ENCODE data around the gene CDCA5. TPM values are rescaled to one million over a fixed set of nuclear protein-coding genes. Genes with fewer than 3 reads are reported as not detected.

The CDCA5 gene
- total RNA-seq, 4 donors from 2014 or later: 0.66 to 1.9 TPM; not detected in 2

- no peak for TF ChIP-seq CTCF (IDR thresholded peaks at IDR 0.05; ENCODE audit: low read depth)
These were observed 51.6 kb downstream of the CDCA5 start for GRCh38 chr11:65032216-65032615.

Small RNAs within 50 kb of the gene (small RNA-seq; reads per million reads assigned to genes)
- gene SNX15: not detected

Other genes with a start within 250 kb of the CDCA5 start
- gene CDC42BPG, start 239.4 kb downstream of the CDCA5 start, total RNA-seq: under 1 TPM in 3 of 4 donors, not detected in 1; 0.17 to 0.38 (median 0.22) TPM
- gene EHD1, start 205.4 kb downstream of the CDCA5 start, total RNA-seq: 100 to 1,000 TPM in 1 of 4 donors, 10 to 100 TPM in 3; 37.2 to 108 (median 46.4) TPM
- 10 to 100 TPM; 12.4 to 47.7 (median 22.2) TPM for gene ATG2A, start 166.8 kb downstream of the CDCA5 start, total RNA-seq
- gene PPP2R5B, start 159.4 kb downstream of the CDCA5 start, total RNA-seq: 10 to 100 TPM in 2 of 4 donors, 1 to 10 TPM in 2; 8.8 to 19.8 (median 14.3) TPM
- not detected for gene GPHA2, start 148.1 kb downstream of the CDCA5 start, total RNA-seq
- not detected for gene MAJIN, start 111.9 kb downstream of the CDCA5 start, total RNA-seq
- 1 to 10 TPM in 2 of 4 donors, under 1 TPM in 1, not detected in 1; 0.68 to 1.9 (median 1.3) TPM for gene BATF2, start 87.1 kb downstream of the CDCA5 start, total RNA-seq
- gene ARL2, start 69.9 kb downstream of the CDCA5 start, total RNA-seq: 100 to 1,000 TPM in 2 of 4 donors, 10 to 100 TPM in 2; 90.8 to 165 (median 131) TPM
- 10 to 100 TPM; 16.0 to 39.2 (median 20.5) TPM for gene SNX15, start 56.6 kb downstream of the CDCA5 start, total RNA-seq
- 10 to 100 TPM in 1 of 4 donors, 1 to 10 TPM in 3; 4.0 to 22.0 (median 7.0) TPM for gene SAC3D1, start 42.8 kb downstream of the CDCA5 start, total RNA-seq
- 10 to 100 TPM in 3 of 4 donors, 1 to 10 TPM in 1; 2.9 to 26.3 (median 16.4) TPM for gene NAALADL1, start 25.5 kb downstream of the CDCA5 start, total RNA-seq
- 10 to 100 TPM; 24.8 to 47.8 (median 36.6) TPM for gene ZFPL1, start 182 bp upstream of the CDCA5 start, total RNA-seq
- 100 to 1,000 TPM in 3 of 4 donors, 10 to 100 TPM in 1; 84.8 to 300 (median 174) TPM for gene VPS51, start 12.2 kb upstream of the CDCA5 start, total RNA-seq
- 100 to 1,000 TPM in 3 of 4 donors, 10 to 100 TPM in 1; 95.1 to 339 (median 209) TPM for gene TM7SF2, start 27.8 kb upstream of the CDCA5 start, total RNA-seq
- gene ZNHIT2, start 33.7 kb upstream of the CDCA5 start, total RNA-seq: 10 to 100 TPM in 1 of 4 donors, 1 to 10 TPM in 3; 4.4 to 12.6 (median 8.2) TPM
- 1,000 to 10,000 TPM in 1 of 4 donors, 100 to 1,000 TPM in 3; 793 to 1,064 (median 875) TPM for gene FAU, start 38.1 kb upstream of the CDCA5 start, total RNA-seq
- 10 to 100 TPM; 34.1 to 60.8 (median 48.7) TPM for gene MRPL49, start 38.3 kb upstream of the CDCA5 start, total RNA-seq
- 10 to 100 TPM; 29.3 to 61.0 (median 46.0) TPM for gene SYVN1, start 50.5 kb upstream of the CDCA5 start, total RNA-seq
- gene SPDYC, start 86.2 kb upstream of the CDCA5 start, total RNA-seq: not detected
- 100 to 1,000 TPM in 2 of 4 donors, 10 to 100 TPM in 2; 86.4 to 112 (median 95.7) TPM for gene CAPN1, start 97.9 kb upstream of the CDCA5 start, total RNA-seq
- 1 to 10 TPM; 2.6 to 6.2 (median 4.9) TPM for gene POLA2, start 177.9 kb upstream of the CDCA5 start, total RNA-seq
- 10 to 100 TPM; 16.5 to 38.6 (median 28.5) TPM for gene CDC42EP2, start 230.8 kb upstream of the CDCA5 start, total RNA-seq
- gene DPF2, start 249.8 kb upstream of the CDCA5 start, total RNA-seq: 10 to 100 TPM; 20.1 to 34.1 (median 28.1) TPM

Data from subcutaneous adipose tissue (tissue), 4 donors.